Colonic mucosa (tissue), 4 donors: ENCODE results near the gene SLC25A21. TPM values are rescaled to one million over a fixed set of nuclear protein-coding genes. Genes with fewer than 3 reads are reported as not detected.

Experiments used
- DNase-seq: peaks from one replicate; pipeline ENCODE4 v3.0.0-alpha.2; 2020
- H3K27ac ChIP-seq: fragments of 200-600 bp; one replicate; pipeline ENCODE4 v1.8.0; 2021
- H3K27me3 ChIP-seq: fragments of 200-600 bp; one replicate; pipeline ENCODE4 v1.8.0; 2021
- H3K36me3 ChIP-seq: fragments of 200-600 bp; one replicate; pipeline ENCODE4 v1.8.0; 2021
- H3K4me1 ChIP-seq: fragments of 200-600 bp; one replicate; pipeline ENCODE4 v1.8.0; 2021; ENCODE audit warnings: mild to moderate bottlenecking
- H3K4me3 ChIP-seq: fragments of 200-600 bp; one replicate; pipeline ENCODE4 v1.8.0; 2021
- H3K9ac ChIP-seq, 2 donors: one replicate each; pipeline ENCODE4 v1.7.0; 2013; ENCODE audit warnings: control low read depth in 2 of 2, low read depth in 2 of 2, low read length in 2 of 2
- H3K9me3 ChIP-seq: fragments of 200-600 bp; one replicate; pipeline ENCODE4 v1.8.0; 2021
- intact Hi-C: fragments of 100-400 bp; cut with DNase I; formaldehyde crosslinking; loops from one replicate; pipeline ENCODE4 v1.14.1; 2022
- total RNA-seq, 2 donors: library from RNA; stranded (reverse); fragmentation: NEBNext Ultra II Directional in 1 of 2; extraction: Animal tissue kit (Norgen Biotek cat#: 25700) in 1 of 2; gene quantifications; one replicate each; pipeline ENCODE4 v1.2.1, GENCODE V29; 2021
- TF ChIP-seq, protein P1 (sequence below): fragments of 200-600 bp; IDR thresholded peaks from one replicate; pipeline ENCODE4 v1.8.0; 2022; ENCODE audit warnings: antibody characterized with exemption, mild to moderate bottlenecking
- donor health status: healthy.
- donor health status: DM: no; HTN: no; CAD: no.
- donor health status: DM: no; HTN: no; CAD: no.

Gene SLC25A21
- total RNA-seq, 2 donors from 2014 or later, result 0.77 to 0.82 TPM

- intact Hi-C loops, result loop anchor here (10.0 kb wide), 1 partner anchor 205 kb away; no protein-coding TSS in a partner anchor
- TF ChIP-seq, protein P1, sequence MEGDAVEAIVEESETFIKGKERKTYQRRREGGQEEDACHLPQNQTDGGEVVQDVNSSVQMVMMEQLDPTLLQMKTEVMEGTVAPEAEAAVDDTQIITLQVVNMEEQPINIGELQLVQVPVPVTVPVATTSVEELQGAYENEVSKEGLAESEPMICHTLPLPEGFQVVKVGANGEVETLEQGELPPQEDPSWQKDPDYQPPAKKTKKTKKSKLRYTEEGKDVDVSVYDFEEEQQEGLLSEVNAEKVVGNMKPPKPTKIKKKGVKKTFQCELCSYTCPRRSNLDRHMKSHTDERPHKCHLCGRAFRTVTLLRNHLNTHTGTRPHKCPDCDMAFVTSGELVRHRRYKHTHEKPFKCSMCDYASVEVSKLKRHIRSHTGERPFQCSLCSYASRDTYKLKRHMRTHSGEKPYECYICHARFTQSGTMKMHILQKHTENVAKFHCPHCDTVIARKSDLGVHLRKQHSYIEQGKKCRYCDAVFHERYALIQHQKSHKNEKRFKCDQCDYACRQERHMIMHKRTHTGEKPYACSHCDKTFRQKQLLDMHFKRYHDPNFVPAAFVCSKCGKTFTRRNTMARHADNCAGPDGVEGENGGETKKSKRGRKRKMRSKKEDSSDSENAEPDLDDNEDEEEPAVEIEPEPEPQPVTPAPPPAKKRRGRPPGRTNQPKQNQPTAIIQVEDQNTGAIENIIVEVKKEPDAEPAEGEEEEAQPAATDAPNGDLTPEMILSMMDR, result no peak
- Histone ChIP-seq H3K9ac (no peak overlapping the region), H3K27me3 (peaks cover 95% of the 10 kb centered on the region), H3K4me1 (peaks cover 17% of the 10 kb centered on the region), H3K9me3 (no peaks in the 10 kb centered on the region), H3K36me3 (no peaks in the 10 kb centered on the region), H3K27ac (no peak overlapping the region), H3K4me3 (no peak overlapping the region)
- DNase-seq, result no peak
These were observed 512.3 kb downstream of the SLC25A21 start for GRCh38 chr14:36659822-36660735.

DNA sequence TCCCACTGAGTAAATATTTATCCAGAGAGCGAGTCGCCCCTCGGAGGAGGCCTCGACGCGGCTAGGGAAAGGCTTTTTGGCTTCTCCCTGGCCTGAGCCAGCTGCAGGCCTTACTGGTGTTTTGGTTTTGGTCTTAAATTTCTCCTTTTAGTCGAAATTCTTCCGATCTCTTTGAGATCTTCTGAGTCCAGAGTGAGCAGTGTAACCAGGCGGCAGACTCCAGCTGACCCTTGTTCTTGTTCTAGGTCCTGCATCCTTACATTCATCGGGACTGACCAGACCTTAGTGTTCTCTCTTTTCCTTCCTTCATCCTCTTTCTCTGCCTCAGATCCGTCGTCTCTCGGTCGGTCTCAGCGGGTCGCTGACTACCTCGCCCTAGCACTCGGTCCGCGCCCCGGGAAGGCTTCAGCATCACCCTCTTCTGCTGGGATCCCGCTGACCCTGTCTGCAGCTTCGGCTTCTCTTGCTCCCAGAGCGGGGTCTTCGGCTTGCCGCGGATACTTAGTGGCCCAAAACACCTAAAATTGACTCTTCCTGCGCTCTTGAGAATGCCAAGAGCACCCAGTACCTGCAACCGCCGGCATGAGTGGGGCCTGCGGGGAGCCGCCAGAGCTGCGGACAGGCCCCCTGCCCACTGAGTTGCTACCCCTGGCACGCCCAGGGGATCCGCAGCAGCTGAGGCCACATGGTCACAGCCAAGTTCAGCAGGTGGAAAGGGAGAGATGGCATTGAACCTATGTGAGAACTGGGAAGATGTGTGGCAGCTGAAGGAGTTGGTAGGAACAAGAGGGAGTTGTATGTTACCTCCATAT lies 513.2 kb downstream of the SLC25A21 start:
- intact Hi-C loops, result loop anchor here (10.0 kb wide), 1 partner anchor 206 kb away; no protein-coding TSS in a partner anchor
- DNase-seq, result no peak
- Histone ChIP-seq H3K9me3 (no peaks in the 10 kb centered on the region), H3K9ac (no peak overlapping the region), H3K4me1 (peaks cover 17% of the 10 kb centered on the region), H3K4me3 (no peak overlapping the region), H3K27me3 (peaks cover 95% of the 10 kb centered on the region), H3K36me3 (no peaks in the 10 kb centered on the region), H3K27ac (no peak overlapping the region)
- TF ChIP-seq, protein P1, result no peak

- H3K4me1 ChIP-seq, result peaks cover 17% of the 10 kb centered on the region
- H3K36me3 ChIP-seq, result no peaks in the 10 kb centered on the region
- H3K9ac ChIP-seq, result no peak overlapping the region
- TF ChIP-seq, protein P1, result no peak
- peaks cover 93% of the 10 kb centered on the region for H3K27me3 ChIP-seq
- DNase-seq, result no peak
- H3K9me3 ChIP-seq, result no peaks in the 10 kb centered on the region
- H3K27ac ChIP-seq, result no peak overlapping the region
- no peak overlapping the region for H3K4me3 ChIP-seq
- intact Hi-C loops, result loop anchor here (10.0 kb wide), 1 partner anchor 206 kb away; no protein-coding TSS in a partner anchor
These were observed 514.0 kb downstream of the SLC25A21 start for GRCh38 chr14:36658123-36659009.

DNA sequence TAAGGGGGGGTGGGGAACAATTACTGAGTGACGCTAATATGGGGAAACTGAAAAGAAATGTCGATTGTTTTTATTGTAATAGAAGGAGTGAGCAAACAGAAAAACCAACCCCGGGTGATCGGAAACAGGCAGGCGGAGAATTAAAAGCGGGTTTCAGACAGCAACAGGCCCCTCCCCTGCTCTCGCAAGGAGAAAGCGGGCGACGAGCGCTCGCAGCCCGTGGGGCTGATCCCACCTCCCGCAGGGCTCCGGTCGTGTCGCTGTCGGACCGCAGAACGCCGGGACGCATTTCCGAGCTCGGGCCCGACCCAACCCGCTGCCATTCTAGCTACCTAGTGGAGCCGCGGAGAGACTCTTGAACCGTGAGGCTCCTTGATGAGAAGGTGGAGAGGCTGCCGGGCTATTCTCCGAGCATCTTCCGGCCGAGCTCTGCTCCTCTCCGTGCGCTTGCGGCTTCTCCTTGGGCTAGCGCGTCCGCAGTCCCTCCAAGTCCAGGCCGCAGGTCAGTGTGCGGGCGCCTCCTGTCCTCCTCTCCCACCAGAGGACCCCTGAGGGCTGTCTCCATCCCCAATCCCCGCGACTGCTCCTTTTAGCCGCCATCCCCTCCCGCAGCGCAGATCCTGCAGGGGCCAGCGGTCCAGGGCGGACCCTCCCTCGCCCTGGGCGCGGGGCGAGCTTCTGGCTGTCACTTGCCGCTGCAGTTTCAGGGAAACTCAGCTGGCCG lies 514.8 kb downstream of the SLC25A21 start:
- intact Hi-C loops, result loop anchor here (10.0 kb wide), 1 partner anchor 207 kb away; no protein-coding TSS in a partner anchor
- H3K27ac ChIP-seq, result no peak overlapping the region
- H3K36me3 ChIP-seq, result no peaks in the 10 kb centered on the region
- H3K9ac ChIP-seq, result no peak overlapping the region
- TF ChIP-seq, protein P1, result no peak
- peak overlapping the region; percentile 12 for H3K4me3 ChIP-seq
- DNase-seq, result no peak
- H3K4me1 ChIP-seq, result peaks cover 10% of the 10 kb centered on the region
- H3K9me3 ChIP-seq, result no peaks in the 10 kb centered on the region
- H3K27me3 ChIP-seq, result peaks cover 93% of the 10 kb centered on the region
